CD4-positive, CD25-positive, alpha-beta regulatory T cell (primary cell): ENCODE data around the gene EPHX1. TPM values are rescaled to one million over a fixed set of nuclear protein-coding genes. Genes with fewer than 3 reads are reported as not detected.
"Not testable (repeated sequence)": the region's sequence is repeated elsewhere in the genome, so short reads cannot be mapped to it uniquely, and the experiment has no call there.

Source experiments
- ATAC-seq, 2 donors: fragments of 150-1000 bp; cut with Tn5 transposase; one replicate each; pipeline ENCODE4 v1.10.0; 2021; ENCODE audit warnings: low read depth in 2 of 2, moderate number of reproducible peaks in 2 of 2, moderate library complexity in 1 of 2
- DNase-seq, 3 donors: peaks; one replicate each; pipeline versions ENCODE4 v3.0.0 to v3.0.0-alpha.2; 2012 to 2022; ENCODE audit warnings: mixed read lengths in 1 of 3
- H3K27ac ChIP-seq: one replicate; pipeline ENCODE4 v1.7.0; 2013; ENCODE audit warnings: mild to moderate bottlenecking, low read length; ENCODE audit not compliant: insufficient read depth, poor library complexity, severe bottlenecking
- H3K27me3 ChIP-seq: one replicate; pipeline ENCODE4 v1.7.0; 2013; ENCODE audit warnings: low read length; ENCODE audit not compliant: control insufficient read depth, insufficient read depth
- H3K36me3 ChIP-seq: one replicate; pipeline ENCODE4 v1.7.0; 2013; ENCODE audit warnings: mild to moderate bottlenecking, low read length, moderate library complexity; ENCODE audit not compliant: control insufficient read depth, insufficient read depth
- H3K4me1 ChIP-seq: 2 replicates; pipeline ENCODE4 v1.7.0; 2013; ENCODE audit warnings: mild to moderate bottlenecking, low read length; ENCODE audit not compliant: insufficient read depth, control insufficient read depth, poor library complexity, severe bottlenecking
- H3K4me3 ChIP-seq: one replicate; pipeline ENCODE4 v1.7.0; 2013; ENCODE audit warnings: low read depth, mild to moderate bottlenecking, low read length, moderate library complexity
- H3K9me3 ChIP-seq, 2 experiments: 1 replicate in 1 of 2; 2 replicates in 1 of 2; pipeline ENCODE4 v1.7.0; 2013; ENCODE audit warnings: low read length in 2 of 2, mild to moderate bottlenecking in 1 of 2, moderate library complexity in 1 of 2; ENCODE audit not compliant: control insufficient read depth in 2 of 2
- H3K27ac Mint-ChIP-seq, 3 donors: one replicate each; pipeline ENCODE4 v1.8.0; 2020 to 2022; ENCODE audit warnings: mild to moderate bottlenecking in 3 of 3, mixed read lengths in 3 of 3, moderate library complexity in 2 of 3
- H3K27me3 Mint-ChIP-seq: one replicate; pipeline ENCODE4 v1.8.0; 2022; ENCODE audit warnings: mild to moderate bottlenecking, mixed read lengths
- H3K36me3 Mint-ChIP-seq: one replicate; pipeline ENCODE4 v1.8.0; 2020; ENCODE audit warnings: mixed read lengths
- H3K4me1 Mint-ChIP-seq, 4 donors: one replicate each; pipeline ENCODE4 v1.8.0; 2020 to 2022; ENCODE audit warnings: mixed read lengths in 4 of 4, mild to moderate bottlenecking in 1 of 4
- H3K4me3 Mint-ChIP-seq, 4 donors: one replicate each; pipeline ENCODE4 v1.8.0; 2020 to 2022; ENCODE audit warnings: mild to moderate bottlenecking in 4 of 4, mixed read lengths in 4 of 4, moderate library complexity in 3 of 4
- H3K9me3 Mint-ChIP-seq, 7 donors: one replicate each; pipeline ENCODE4 v1.8.0; 2020 to 2022; ENCODE audit warnings: mixed read lengths in 7 of 7, mild to moderate bottlenecking in 3 of 7, moderate library complexity in 2 of 7
- polyA plus RNA-seq, 4 donors: library from polyadenylated mRNA; unstranded; fragments of 300-500 nt; fragmentation: Illumina TruSeq; gene quantifications; one replicate each; pipeline ENCODE4 v1.2.3, GENCODE V29; 2021
- total RNA-seq: library from RNA; stranded (reverse); gene quantifications from one replicate; pipeline ENCODE4 v1.2.3, GENCODE V29; 2022

Gene EPHX1
- total and polyA plus RNA-seq, 5 donors from 2014 or later: 0.11 to 0.62 (median 0.45) TPM; not detected in 1

DNA sequence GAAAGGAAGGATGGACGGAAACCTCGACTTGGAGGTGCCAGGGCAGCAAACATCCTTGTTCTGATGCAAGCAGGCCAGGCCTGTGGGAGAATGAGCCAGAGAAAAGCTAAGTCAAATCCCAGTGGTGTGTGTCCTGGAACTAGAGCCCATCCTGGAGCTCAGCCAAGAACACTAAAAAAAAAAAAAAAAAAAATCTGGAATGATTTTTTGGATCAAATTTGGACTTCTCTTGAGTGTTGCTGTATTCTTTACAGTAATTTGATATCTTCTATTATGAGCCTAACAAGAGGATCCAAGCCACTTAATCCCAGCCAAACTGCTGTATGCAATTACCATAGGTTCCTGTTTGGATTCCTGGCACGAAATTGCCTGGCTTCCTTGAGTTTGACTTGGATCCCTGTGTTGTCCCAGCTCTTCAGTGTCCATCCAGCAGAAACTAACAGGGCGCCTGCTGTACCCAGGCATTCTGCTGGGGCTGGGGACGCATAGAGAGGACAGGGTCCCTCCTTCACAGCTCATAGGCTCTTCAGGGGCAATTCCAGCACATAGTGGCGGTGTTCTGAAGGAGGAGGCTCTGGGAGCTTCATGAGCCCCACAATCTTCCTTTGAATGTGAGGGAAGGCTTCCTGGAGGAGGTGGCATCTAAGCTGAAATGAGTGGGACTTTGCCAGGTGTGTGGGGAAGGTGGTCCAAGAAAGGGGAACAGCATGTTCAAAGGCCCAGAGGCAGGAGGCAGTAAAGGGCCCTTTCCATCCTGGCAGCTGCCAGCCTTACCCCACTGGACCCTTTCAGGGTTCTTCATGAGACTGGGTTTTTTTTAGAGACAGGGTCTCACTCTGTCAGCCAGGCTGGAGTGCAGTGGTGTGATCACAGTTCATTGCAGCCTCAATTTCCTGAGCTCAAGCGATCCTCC is 24.7 kb downstream of the EPHX1 start:
- H3K4me1 ChIP-seq: no peaks in the 10 kb centered on the region
- no peaks in the 10 kb centered on the region for H3K27me3 ChIP-seq
- Mint-ChIP-seq H3K36me3 (no peaks in the 10 kb centered on the region), H3K4me1 (peaks cover 0 to 14% (median 3%) of the 10 kb centered on the region in 4 donors), H3K4me3 (no peak overlapping the region), H3K27me3 (no peaks in the 10 kb centered on the region), H3K27ac (peak overlapping the region in 2 of 3 donors; percentile 41 to 43), H3K9me3 (no peaks in the 10 kb centered on the region)
- DNase-seq (no peak), ATAC-seq (no peak)
- no peaks in the 10 kb centered on the region for H3K9me3 ChIP-seq
- H3K36me3 ChIP-seq: no peaks in the 10 kb centered on the region
- H3K27ac ChIP-seq: no peak overlapping the region
- H3K4me3 ChIP-seq: no peak overlapping the region

GRCh38 chr1:225835856-225836255 is 25.9 kb downstream of the EPHX1 start:
- no peak for DNase-seq
- peak overlapping the region in 1 of 3 donors; percentile 52 for H3K27ac Mint-ChIP-seq
- H3K36me3 Mint-ChIP-seq: no peaks in the 10 kb centered on the region

GRCh38 chr1:225836296-225836695 is 26.4 kb downstream of the EPHX1 start:
- not testable (repeated sequence) for DNase-seq, H3K27ac ChIP-seq, H3K27me3 Mint-ChIP-seq, H3K4me1 ChIP-seq, H3K36me3 ChIP-seq, H3K9me3 Mint-ChIP-seq, H3K36me3 Mint-ChIP-seq, H3K9me3 ChIP-seq, H3K27me3 ChIP-seq, H3K4me3 Mint-ChIP-seq, H3K4me3 ChIP-seq, ATAC-seq
- Mint-ChIP-seq H3K27ac (peak overlapping the region in 2 of 3 donors; percentile 29 to 49), H3K4me1 (peaks cover 0 to 18% (median 12%) of the 10 kb centered on the region in 4 donors)

More at GRCh38 chr1:225835856-225836255, 25.9 kb downstream of the EPHX1 start:
- Histone ChIP-seq H3K27ac (no peak overlapping the region), H3K4me1 (no peaks in the 10 kb centered on the region), H3K9me3 (no peaks in the 10 kb centered on the region), H3K36me3 (no peaks in the 10 kb centered on the region), H3K27me3 (no peaks in the 10 kb centered on the region), H3K4me3 (no peak overlapping the region)
- no peaks in the 10 kb centered on the region for H3K9me3 Mint-ChIP-seq
- H3K27me3 Mint-ChIP-seq: no peaks in the 10 kb centered on the region
- no peak overlapping the region for H3K4me3 Mint-ChIP-seq
- H3K4me1 Mint-ChIP-seq: peaks cover 0 to 17% (median 10%) of the 10 kb centered on the region in 4 donors
- ATAC-seq: no peak

GRCh38 chr1:225838793-225839192 is 28.9 kb downstream of the EPHX1 start:
- no peaks in the 10 kb centered on the region for H3K27me3 ChIP-seq
- no peak overlapping the region for H3K4me3 ChIP-seq
- no peak overlapping the region for H3K4me3 Mint-ChIP-seq
- H3K9me3 Mint-ChIP-seq: no peaks in the 10 kb centered on the region
- no peaks in the 10 kb centered on the region for H3K36me3 Mint-ChIP-seq
- no peak for ATAC-seq
- no peaks in the 10 kb centered on the region for H3K9me3 ChIP-seq
- DNase-seq: no peak
- peaks cover 7% of the 10 kb centered on the region for H3K4me1 ChIP-seq
- no peaks in the 10 kb centered on the region for H3K36me3 ChIP-seq
- H3K4me1 Mint-ChIP-seq: peaks cover 0 to 33% (median 11%) of the 10 kb centered on the region in 4 donors
- H3K27ac ChIP-seq: no peak overlapping the region
- no peak overlapping the region for H3K27ac Mint-ChIP-seq
- no peaks in the 10 kb centered on the region for H3K27me3 Mint-ChIP-seq

DNA sequence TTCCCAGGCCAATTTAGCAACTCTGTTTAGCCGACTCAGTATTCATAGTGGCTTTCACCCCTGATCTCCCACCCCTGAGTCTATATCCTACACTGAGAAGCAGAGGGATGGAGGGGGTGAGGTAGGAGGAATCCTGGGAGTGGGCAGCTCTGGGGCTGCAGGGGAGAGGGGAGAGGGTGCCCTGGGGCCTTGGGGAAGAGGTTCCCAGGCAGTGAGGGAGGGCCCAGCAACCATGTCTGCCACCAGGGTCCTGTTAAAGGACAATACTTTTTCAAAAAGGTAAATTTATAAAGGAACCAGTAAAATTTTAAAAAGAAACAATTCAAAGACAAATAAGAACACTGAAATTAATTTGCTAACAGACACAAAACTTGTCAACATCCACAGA is 30.3 kb downstream of the EPHX1 start:
- no peaks in the 10 kb centered on the region for H3K9me3 ChIP-seq
- no peaks in the 10 kb centered on the region for H3K36me3 Mint-ChIP-seq
- no peak for DNase-seq
- H3K4me3 Mint-ChIP-seq: no peak overlapping the region
- peak overlapping the region in 2 of 3 donors; percentile 62 to 78 for H3K27ac Mint-ChIP-seq
- no peaks in the 10 kb centered on the region for H3K27me3 ChIP-seq
- no peak overlapping the region for H3K27ac ChIP-seq
- H3K4me3 ChIP-seq: no peak overlapping the region
- ATAC-seq: no peak
- peaks cover 0 to 39% (median 9%) of the 10 kb centered on the region in 4 donors for H3K4me1 Mint-ChIP-seq
- no peaks in the 10 kb centered on the region for H3K36me3 ChIP-seq
- peaks cover 7% of the 10 kb centered on the region for H3K4me1 ChIP-seq
- H3K27me3 Mint-ChIP-seq: no peaks in the 10 kb centered on the region
- no peaks in the 10 kb centered on the region for H3K9me3 Mint-ChIP-seq

DNA sequence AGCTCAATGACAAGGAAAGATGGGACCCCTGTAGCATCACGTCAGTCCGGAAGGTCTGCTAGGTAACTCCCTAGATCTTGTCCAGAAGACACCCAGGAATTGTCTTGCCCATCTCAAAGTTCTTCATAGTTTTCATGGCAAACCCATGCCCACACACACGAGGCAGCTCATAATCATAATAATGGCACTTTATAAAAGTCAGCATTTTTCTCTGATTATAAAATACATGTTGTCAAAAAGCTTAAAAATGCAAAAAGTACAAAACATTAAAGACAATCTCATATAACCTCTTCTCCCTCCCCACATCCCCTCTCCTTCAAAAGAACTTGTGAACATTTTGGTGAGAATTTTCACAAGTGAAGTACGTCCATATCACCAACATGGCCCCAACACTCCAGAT is 30.8 kb downstream of the EPHX1 start:
- H3K4me1 ChIP-seq: peaks cover 7% of the 10 kb centered on the region
- Mint-ChIP-seq H3K4me3 (peak overlapping the region in 1 of 4 donors; percentile 54), H3K4me1 (peaks cover 0 to 39% (median 9%) of the 10 kb centered on the region in 4 donors), H3K27ac (peak overlapping the region; percentile 65 to 89 (median 89)), H3K36me3 (no peaks in the 10 kb centered on the region), H3K27me3 (no peaks in the 10 kb centered on the region), H3K9me3 (no peaks in the 10 kb centered on the region)
- no peaks in the 10 kb centered on the region for H3K9me3 ChIP-seq
- no peak overlapping the region for H3K27ac ChIP-seq
- H3K4me3 ChIP-seq: no peak overlapping the region
- no peaks in the 10 kb centered on the region for H3K27me3 ChIP-seq
- H3K36me3 ChIP-seq: peaks cover under 1% of the 10 kb centered on the region
- ATAC-seq (no peak), DNase-seq (no peak)

- no peaks in the 10 kb centered on the region for H3K9me3 Mint-ChIP-seq
- Histone ChIP-seq H3K4me3 (no peak overlapping the region), H3K36me3 (peaks cover 15% of the 10 kb centered on the region), H3K27ac (no peak overlapping the region), H3K27me3 (no peaks in the 10 kb centered on the region), H3K9me3 (no peaks in the 10 kb centered on the region), H3K4me1 (peaks cover 7% of the 10 kb centered on the region)
- no peak for ATAC-seq
- H3K36me3 Mint-ChIP-seq: no peaks in the 10 kb centered on the region
- no peaks in the 10 kb centered on the region for H3K27me3 Mint-ChIP-seq
- no peak overlapping the region for H3K4me3 Mint-ChIP-seq
- peak overlapping the region; percentile 33 to 82 (median 71) for H3K27ac Mint-ChIP-seq
- peaks cover 0 to 42% (median 10%) of the 10 kb centered on the region in 4 donors for H3K4me1 Mint-ChIP-seq
- DNase-seq: peak in 1 of 3 donors; percentile 44
Measured at GRCh38 chr1:225842074-225842473, 32.1 kb downstream of the EPHX1 start.
